Activated B cell treated with CpG ODN at 0.5 μM for 24 hours (primary cell): ENCODE results near the gene FNDC3A. TPM values are rescaled to one million over a fixed set of nuclear protein-coding genes. Genes with fewer than 3 reads are reported as not detected.

Source experiments
- ATAC-seq: fragments of 200-7000 bp; cut with Tn5 transposase; one replicate; pipeline ENCODE4 v1.10.0; 2021; ENCODE audit warnings: low read depth, mild to moderate bottlenecking, moderate library complexity
- CTCF ChIA-PET: fragments of 350-600 bp; sonication (Branson Sonifier 250); formaldehyde crosslinking; loops from one replicate; lab custom pipeline; 2021; ENCODE audit warnings: antibody characterized with exemption; lab: Charles Lee
- POLR2A ChIA-PET: fragments of 350-600 bp; sonication (Branson Sonifier 250); formaldehyde crosslinking; loops from one replicate; lab custom pipeline; 2021; ENCODE audit warnings: antibody characterized with exemption; lab: Charles Lee
- DNase-seq: peaks from one replicate; pipeline ENCODE4 v3.0.0; 2022
- H3K27ac Mint-ChIP-seq: one replicate; pipeline ENCODE4 v1.8.0; 2020; ENCODE audit warnings: mixed read lengths
- H3K27me3 Mint-ChIP-seq: one replicate; pipeline ENCODE4 v1.8.0; 2021; ENCODE audit warnings: mixed read lengths
- H3K36me3 Mint-ChIP-seq: one replicate; pipeline ENCODE4 v1.8.0; 2021; ENCODE audit warnings: low read depth, mixed read lengths
- H3K4me1 Mint-ChIP-seq: one replicate; pipeline ENCODE4 v1.8.0; 2021; ENCODE audit warnings: mixed read lengths
- H3K4me3 Mint-ChIP-seq: one replicate; pipeline ENCODE4 v1.8.0; 2020; ENCODE audit warnings: mild to moderate bottlenecking, mixed read lengths
- H3K9me3 Mint-ChIP-seq: one replicate; pipeline ENCODE4 v1.8.0; 2020; ENCODE audit warnings: mixed read lengths
- CTCF ChIP-seq: fragments of 200-600 bp; IDR thresholded peaks from one replicate; pipeline ENCODE4 v1.8.0; 2022; ENCODE audit warnings: antibody characterized with exemption, mild to moderate bottlenecking
- intact Hi-C: fragments of 100-400 bp; cut with micrococcal nuclease; formaldehyde crosslinking; loops from one replicate; pipeline ENCODE4 v1.15.1; 2024
- total RNA-seq: library from RNA; stranded (reverse); gene quantifications from 2 replicates; pipeline ENCODE4 v1.2.3, GENCODE V29; 2022

Gene FNDC3A
- total RNA-seq, 1 donor from 2014 or later: 34.1 TPM

GRCh38 chr13:48979892-48980291 lies 4.2 kb downstream of the FNDC3A start:
- Mint-ChIP-seq H3K4me1 (peaks cover 54% of the 10 kb centered on the region), H3K27me3 (no peaks in the 10 kb centered on the region), H3K27ac (peak overlapping the region; percentile 74), H3K9me3 (no peaks in the 10 kb centered on the region), H3K36me3 (peaks cover 5% of the 10 kb centered on the region), H3K4me3 (peak overlapping the region; percentile 70)
- no peak for DNase-seq
- intact Hi-C loops: loop anchor here (2.0 to 5.0 kb wide), 6 partner anchors 17 to 1392 kb away; partner anchors contain the start of genes ITM2B, KPNA3, RCBTB1 and SPRYD7
- no peak for TF ChIP-seq CTCF
- ATAC-seq: no peak
- POLR2A ChIA-PET: interaction anchor here (1.0 kb wide), 1 partner anchor 131 kb away, joined by 4 read pairs; no protein-coding TSS in a partner anchor
- CTCF ChIA-PET: no interaction called here

- Mint-ChIP-seq H3K9me3 (no peaks in the 10 kb centered on the region), H3K27me3 (no peaks in the 10 kb centered on the region), H3K36me3 (peaks cover 6% of the 10 kb centered on the region), H3K27ac (no peak overlapping the region), H3K4me3 (no peak overlapping the region), H3K4me1 (peaks cover 39% of the 10 kb centered on the region)
- intact Hi-C loops: no loop called here
- CTCF ChIA-PET: no interaction called here
- POLR2A ChIA-PET: no interaction called here
- DNase-seq: no peak
- no peak for ATAC-seq
- no peak for TF ChIP-seq CTCF
Measured at GRCh38 chr13:48983331-48983730, 7.6 kb downstream of the FNDC3A start.

GRCh38 chr13:48985756-48986155 lies 10.0 kb downstream of the FNDC3A start:
- Mint-ChIP-seq H3K27ac (no peak overlapping the region), H3K4me3 (no peak overlapping the region), H3K4me1 (peaks cover 16% of the 10 kb centered on the region), H3K9me3 (peaks cover 1% of the 10 kb centered on the region), H3K36me3 (peaks cover 10% of the 10 kb centered on the region), H3K27me3 (no peaks in the 10 kb centered on the region)
- intact Hi-C loops: no loop called here
- DNase-seq (no peak), ATAC-seq (no peak)
- no peak for TF ChIP-seq CTCF
- POLR2A ChIA-PET: interaction anchor here (0.7 kb wide), 1 partner anchor 16 kb away, joined by 4 read pairs; no protein-coding TSS in a partner anchor
- CTCF ChIA-PET: no interaction called here

- intact Hi-C loops: no loop called here
- TF ChIP-seq CTCF: no peak
- H3K27ac Mint-ChIP-seq: no peak overlapping the region
Measured at GRCh38 chr13:48990900-48991299, 15.2 kb downstream of the FNDC3A start.

GRCh38 chr13:48993150-48993549 lies 17.4 kb downstream of the FNDC3A start:
- DNase-seq (no peak), ATAC-seq (no peak)
- no peak for TF ChIP-seq CTCF
- no peaks in the 10 kb centered on the region for H3K27me3 Mint-ChIP-seq
- intact Hi-C loops: no loop called here
- peaks cover 5% of the 10 kb centered on the region for H3K9me3 Mint-ChIP-seq
- POLR2A ChIA-PET: no interaction called here
- peaks cover 5% of the 10 kb centered on the region for H3K4me1 Mint-ChIP-seq
- H3K36me3 Mint-ChIP-seq: peaks cover 17% of the 10 kb centered on the region
- H3K27ac Mint-ChIP-seq: no peak overlapping the region
- CTCF ChIA-PET: no interaction called here
- H3K4me3 Mint-ChIP-seq: no peak overlapping the region

More at GRCh38 chr13:48990900-48991299, 15.2 kb downstream of the FNDC3A start:
- Mint-ChIP-seq H3K36me3 (peaks cover 16% of the 10 kb centered on the region), H3K4me1 (peaks cover 6% of the 10 kb centered on the region), H3K4me3 (no peak overlapping the region), H3K27me3 (no peaks in the 10 kb centered on the region), H3K9me3 (peaks cover 5% of the 10 kb centered on the region)
- ATAC-seq: no peak
- no peak for DNase-seq
- POLR2A ChIA-PET: no interaction called here
- CTCF ChIA-PET: no interaction called here
